Keratinocyte (primary cell): ENCODE results near the gene ARPC4. TPM values are rescaled to one million over a fixed set of nuclear protein-coding genes. Genes with fewer than 3 reads are reported as not detected.

ENCODE experiments used
- DNase-seq: peaks from one replicate; pipeline ENCODE4 v3.0.0-alpha.2; 2011; ENCODE audit warnings: low read depth, missing footprints, low spot score
- FAIRE-seq: peaks from 2 replicates; lab custom pipeline; 2011; peaks lifted over from hg19 to GRCh38; lab: Jason Lieb, UNC
- H2AFZ ChIP-seq: 2 replicates; pipeline ENCODE4 v1.6.0; 2012; ENCODE audit warnings: low read length, control low read depth, inconsistent platforms; ENCODE audit not compliant: control insufficient read depth
- H3K27ac ChIP-seq: 2 replicates; pipeline ENCODE4 v1.5.1; 2011; ENCODE audit warnings: low read length; ENCODE audit not compliant: control insufficient read depth, insufficient read depth
- H3K27me3 ChIP-seq: 3 replicates; pipeline ENCODE4 v1.6.0; 2011; ENCODE audit warnings: low read length; ENCODE audit not compliant: control insufficient read depth, insufficient read depth; ENCODE audit errors: extremely low read depth
- H3K36me3 ChIP-seq, 2 experiments: 2 replicates in 1 of 2; 3 replicates in 1 of 2; pipeline ENCODE4 v1.5.1; 2011; ENCODE audit warnings: low read length in 2 of 2, mild to moderate bottlenecking in 1 of 2; ENCODE audit not compliant: control insufficient read depth in 2 of 2, insufficient read depth in 2 of 2; ENCODE audit errors: extremely low read depth in 1 of 2
- H3K4me1 ChIP-seq: 3 replicates; pipeline ENCODE4 v1.5.1; 2011; ENCODE audit warnings: low read length; ENCODE audit not compliant: control insufficient read depth, insufficient read depth; ENCODE audit errors: extremely low read depth
- H3K4me2 ChIP-seq: 3 replicates; pipeline ENCODE4 v1.6.0; 2011; ENCODE audit warnings: low read depth, low read length; ENCODE audit not compliant: control insufficient read depth, insufficient read depth; ENCODE audit errors: extremely low read depth
- H3K4me3 ChIP-seq, 3 experiments: fragments of 200-600 bp in 1 of 3; sonication (generic) in 1 of 3; 2 replicates in 2 of 3; 3 replicates in 1 of 3; pipeline ENCODE4 v1.5.1; 2011 to 2016; ENCODE audit warnings: low read length in 3 of 3, mild to moderate bottlenecking in 3 of 3, control low read depth in 2 of 3, inconsistent platforms in 1 of 3, low read depth in 1 of 3, mixed read lengths in 1 of 3, mixed run types in 1 of 3, moderate library complexity in 1 of 3; ENCODE audit not compliant: control insufficient read depth in 2 of 3, insufficient read depth in 2 of 3; ENCODE audit errors: extremely low read depth in 1 of 3
- H3K79me2 ChIP-seq: 2 replicates; pipeline ENCODE4 v1.6.0; 2012; ENCODE audit warnings: low read length; ENCODE audit not compliant: control insufficient read depth, insufficient read depth
- H3K9ac ChIP-seq: 3 replicates; pipeline ENCODE4 v1.6.0; 2011; ENCODE audit warnings: low read length; ENCODE audit not compliant: control insufficient read depth, insufficient read depth; ENCODE audit errors: extremely low read depth
- H3K9me1 ChIP-seq: 3 replicates; pipeline ENCODE4 v1.6.0; 2011; ENCODE audit warnings: low read length; ENCODE audit not compliant: control insufficient read depth, insufficient read depth; ENCODE audit errors: extremely low read depth
- H3K9me3 ChIP-seq: 2 replicates; pipeline ENCODE4 v1.5.1; 2012; ENCODE audit warnings: low read depth, low read length; ENCODE audit not compliant: control insufficient read depth
- H4K20me1 ChIP-seq: 3 replicates; pipeline ENCODE4 v1.6.0; 2011; ENCODE audit warnings: low read length; ENCODE audit not compliant: control insufficient read depth, insufficient read depth; ENCODE audit errors: extremely low read depth
- EZH2 ChIP-seq: IDR thresholded peaks from one replicate; pipeline ENCODE4 v1.6.1; 2012; ENCODE audit warnings: inconsistent platforms, mild to moderate bottlenecking, low read length, moderate library complexity
- dilution Hi-C: fragments of 300-500 bp; cut with MboI; formaldehyde crosslinking; loops from one replicate; pipeline ENCODE4 v1.7.0; 2020; ENCODE audit warnings: low sequenced_read_pairs; ENCODE audit not compliant: extremely low pct_ligation_motif_present
- polyA plus RNA-seq, 5 experiments: library from polyadenylated mRNA; depleted of rRNA in 3 of 5; stranded (reverse) in 3 of 5; stranded (forward) in 1 of 5; unstranded in 1 of 5; fragments of >200 nt; gene quantifications; 1 replicate in 1 of 5; 2 replicates in 3 of 5; 3 replicates in 1 of 5; pipeline versions ENCODE4 v1.2.1 to v1.2.3, GENCODE V29; 2011 to 2012; ENCODE audit warnings: missing spikeins in 2 of 5, low read depth in 1 of 5, low replicate concordance in 1 of 5
- TF ChIP-seq, protein P1 (sequence below), 3 experiments: IDR thresholded peaks in 1 of 3; conservative IDR thresholded peaks in 1 of 3; optimal IDR thresholded peaks in 1 of 3; 2 replicates in 2 of 3; 3 replicates in 1 of 3; pipeline versions ENCODE3 to v1.5.1; 2011; ENCODE audit warnings: low read length in 3 of 3, mild to moderate bottlenecking in 3 of 3, moderate library complexity in 2 of 3, control low read depth in 1 of 3, inconsistent platforms in 1 of 3; ENCODE audit not compliant: insufficient read depth in 2 of 3; ENCODE audit errors: extremely low read depth in 1 of 3

The ARPC4 gene
- polyA plus RNA-seq, 1 donor (not counting 4 experiments of a cell fraction or from before 2014, with no cell fraction given), result 173 TPM

DNA sequence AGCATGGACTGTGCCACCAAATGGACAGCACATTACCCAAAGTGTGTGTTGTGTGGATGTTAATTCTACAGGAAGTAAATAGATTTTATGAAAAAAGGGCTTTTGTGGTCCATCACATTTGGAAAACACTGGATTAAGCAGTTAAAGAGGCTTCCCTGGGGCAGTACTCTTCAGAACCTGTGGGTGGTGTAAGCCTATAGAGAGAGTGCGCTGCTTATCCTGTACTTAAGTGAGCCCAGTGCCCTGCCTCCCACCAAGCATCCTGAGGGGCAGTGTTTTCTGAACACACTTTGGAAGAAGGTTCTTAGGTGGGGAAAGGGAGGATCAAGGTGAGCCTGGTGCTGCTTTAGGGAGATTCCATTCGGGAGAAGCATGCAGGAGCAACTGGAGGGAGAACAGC lies 28.1 kb downstream of the ARPC4 start:
- no peak for TF ChIP-seq EZH2
- TF ChIP-seq, protein P1, sequence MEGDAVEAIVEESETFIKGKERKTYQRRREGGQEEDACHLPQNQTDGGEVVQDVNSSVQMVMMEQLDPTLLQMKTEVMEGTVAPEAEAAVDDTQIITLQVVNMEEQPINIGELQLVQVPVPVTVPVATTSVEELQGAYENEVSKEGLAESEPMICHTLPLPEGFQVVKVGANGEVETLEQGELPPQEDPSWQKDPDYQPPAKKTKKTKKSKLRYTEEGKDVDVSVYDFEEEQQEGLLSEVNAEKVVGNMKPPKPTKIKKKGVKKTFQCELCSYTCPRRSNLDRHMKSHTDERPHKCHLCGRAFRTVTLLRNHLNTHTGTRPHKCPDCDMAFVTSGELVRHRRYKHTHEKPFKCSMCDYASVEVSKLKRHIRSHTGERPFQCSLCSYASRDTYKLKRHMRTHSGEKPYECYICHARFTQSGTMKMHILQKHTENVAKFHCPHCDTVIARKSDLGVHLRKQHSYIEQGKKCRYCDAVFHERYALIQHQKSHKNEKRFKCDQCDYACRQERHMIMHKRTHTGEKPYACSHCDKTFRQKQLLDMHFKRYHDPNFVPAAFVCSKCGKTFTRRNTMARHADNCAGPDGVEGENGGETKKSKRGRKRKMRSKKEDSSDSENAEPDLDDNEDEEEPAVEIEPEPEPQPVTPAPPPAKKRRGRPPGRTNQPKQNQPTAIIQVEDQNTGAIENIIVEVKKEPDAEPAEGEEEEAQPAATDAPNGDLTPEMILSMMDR (optimal IDR thresholded peaks at IDR 0.05 in 1 of 3, IDR thresholded peaks at IDR 0.05 in 1 of 3, conservative IDR thresholded peaks at IDR 0.05 in 1 of 3; ENCODE audit: extremely low read depth in 1 of 3, insufficient read depth in 2 of 3, low read length in 3 of 3), result peak; percentile 12 to 51 (median 28)
- H3K9me1 ChIP-seq, result no peaks in the 10 kb centered on the region

DNA sequence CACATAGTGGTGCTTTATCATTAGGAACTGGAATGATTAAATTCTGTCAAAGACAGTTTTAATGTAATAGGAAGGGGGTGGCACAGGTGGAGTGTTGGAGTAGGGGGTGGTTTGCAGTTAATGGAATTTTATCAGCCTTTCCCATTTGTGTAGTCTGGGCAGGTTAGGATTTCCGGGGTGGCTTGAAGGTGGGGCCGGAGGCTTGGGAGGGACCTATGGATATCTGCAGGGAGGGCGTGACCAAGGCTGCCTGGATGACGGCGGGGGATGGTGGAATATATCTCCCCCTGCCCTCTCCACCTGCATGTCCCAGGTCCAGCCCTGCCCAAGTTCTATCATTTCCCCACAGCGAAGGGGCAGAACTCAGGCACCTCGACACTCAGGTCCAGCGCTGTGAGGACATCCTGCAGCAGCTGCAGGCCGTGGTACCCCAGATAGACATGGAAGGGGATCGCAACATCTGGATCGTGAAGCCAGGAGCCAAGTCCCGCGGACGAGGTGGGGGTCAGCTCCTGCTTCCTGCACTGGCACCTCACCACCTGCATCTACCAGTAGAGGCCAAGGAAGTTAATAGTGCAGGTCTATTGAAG lies 32.7 kb downstream of the ARPC4 start:
- no peaks in the 10 kb centered on the region for H3K79me2 ChIP-seq
- no peak overlapping the region for H3K27ac ChIP-seq
- dilution Hi-C loops, result no loop called here
- TF ChIP-seq, protein P1 (optimal IDR thresholded peaks at IDR 0.05 in 1 of 3, IDR thresholded peaks at IDR 0.05 in 1 of 3, conservative IDR thresholded peaks at IDR 0.05 in 1 of 3; ENCODE audit: extremely low read depth in 1 of 3, insufficient read depth in 2 of 3, low read length in 3 of 3), result no peak
- no peaks in the 10 kb centered on the region for H3K4me1 ChIP-seq
- H2AFZ ChIP-seq, result no peak overlapping the region
- H3K4me3 ChIP-seq, result no peak overlapping the region
- no peaks in the 10 kb centered on the region for H3K9me1 ChIP-seq
- no peak overlapping the region for H3K9ac ChIP-seq
- H3K36me3 ChIP-seq, result peaks cover 0 to 2% of the 10 kb centered on the region in 2 experiments
- H3K9me3 ChIP-seq, result no peaks in the 10 kb centered on the region
- no peaks in the 10 kb centered on the region for H3K27me3 ChIP-seq
- DNase-seq (no peak), FAIRE-seq (no peak)
- no peak overlapping the region for H3K4me2 ChIP-seq
- H4K20me1 ChIP-seq, result no peaks in the 10 kb centered on the region

More for the DNA sequence above, 28.1 kb downstream of the ARPC4 start:
- Histone ChIP-seq H3K27ac (no peak overlapping the region), H3K79me2 (no peaks in the 10 kb centered on the region), H4K20me1 (no peaks in the 10 kb centered on the region), H3K27me3 (no peaks in the 10 kb centered on the region), H3K4me2 (no peak overlapping the region), H3K4me3 (no peak overlapping the region), H3K36me3 (peaks cover 0 to 4% of the 10 kb centered on the region in 2 experiments), H3K9me3 (no peaks in the 10 kb centered on the region), H3K4me1 (no peaks in the 10 kb centered on the region), H2AFZ (no peak overlapping the region), H3K9ac (no peak overlapping the region)
- dilution Hi-C loops, result no loop called here
- FAIRE-seq (no peak), DNase-seq (no peak)
